Left ventricle myocardium inferior (tissue), 1 donor: ENCODE data around the gene PRR23E. TPM values are rescaled to one million over a fixed set of nuclear protein-coding genes. Genes with fewer than 3 reads are reported as not detected.

Experiments used
- DNase-seq: peaks from one replicate; pipeline ENCODE4 v3.0.0-alpha.2; 2020
- H3K27ac ChIP-seq: fragments of 200-600 bp; replicated peaks from 2 replicates; pipeline ENCODE4 v1.8.0; 2021
- H3K27me3 ChIP-seq: fragments of 200-600 bp; 2 replicates; pipeline ENCODE4 v1.8.0; 2021; ENCODE audit warnings: low read depth
- H3K36me3 ChIP-seq: fragments of 200-600 bp; 2 replicates; pipeline ENCODE4 v1.8.0; 2021
- H3K4me1 ChIP-seq: fragments of 200-600 bp; 2 replicates; pipeline ENCODE4 v1.8.0; 2021
- H3K4me3 ChIP-seq: fragments of 200-600 bp; 2 replicates; pipeline ENCODE4 v1.8.0; 2021; ENCODE audit warnings: mild to moderate bottlenecking, moderate library complexity
- H3K9me3 ChIP-seq: fragments of 200-600 bp; replicated peaks from 2 replicates; pipeline ENCODE4 v1.8.0; 2021
- intact Hi-C: fragments of 100-400 bp; cut with micrococcal nuclease; formaldehyde crosslinking; loops from one replicate; pipeline ENCODE4 v1.11.0; 2022
- total RNA-seq: library from RNA; stranded (reverse); fragmentation: NEBNext Ultra II Directional; extraction: Animal tissue kit (Norgen Biotek cat#: 25700); gene quantifications from one replicate; pipeline ENCODE4 v1.2.1, GENCODE V29; 2021
- TF ChIP-seq, protein P1 (sequence below): fragments of 200-600 bp; IDR thresholded peaks from 2 replicates; pipeline ENCODE4 v1.8.0; 2021; ENCODE audit warnings: antibody characterized with exemption, mild to moderate bottlenecking, borderline replicate concordance
- donor health status: DM: no; HTN: yes; CAD: no; lungs with severe emphysema.

The PRR23E gene
- total RNA-seq, 1 donor from 2014 or later: not detected

DNA sequence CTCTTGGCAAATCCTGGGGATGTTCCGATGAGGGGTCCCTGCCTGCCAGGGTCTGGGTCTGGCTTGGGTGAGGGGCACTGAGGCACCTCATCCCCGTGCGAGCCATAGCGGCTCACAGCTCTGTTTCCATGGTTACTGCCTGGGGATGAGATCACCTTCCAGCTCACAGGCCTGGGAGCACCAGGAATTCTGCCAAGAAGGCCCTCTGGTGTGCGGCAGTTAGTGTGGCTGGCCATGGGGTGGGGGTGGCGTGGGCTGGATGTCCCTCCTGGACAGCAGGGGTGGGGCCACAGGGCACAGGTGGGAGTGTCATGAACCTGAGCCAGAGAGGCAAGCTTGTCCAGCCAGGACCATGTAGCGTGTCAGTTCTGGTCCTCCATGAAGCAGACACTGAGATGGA lies 22.1 kb upstream of the PRR23E start:
- Histone ChIP-seq H3K36me3 (no peaks in the 10 kb centered on the region), H3K9me3 (no peaks in the 10 kb centered on the region), H3K27me3 (peaks cover 33% of the 10 kb centered on the region), H3K4me3 (no peak overlapping the region), H3K27ac (no peak overlapping the region), H3K4me1 (peaks cover 21% of the 10 kb centered on the region)
- TF ChIP-seq, protein P1, sequence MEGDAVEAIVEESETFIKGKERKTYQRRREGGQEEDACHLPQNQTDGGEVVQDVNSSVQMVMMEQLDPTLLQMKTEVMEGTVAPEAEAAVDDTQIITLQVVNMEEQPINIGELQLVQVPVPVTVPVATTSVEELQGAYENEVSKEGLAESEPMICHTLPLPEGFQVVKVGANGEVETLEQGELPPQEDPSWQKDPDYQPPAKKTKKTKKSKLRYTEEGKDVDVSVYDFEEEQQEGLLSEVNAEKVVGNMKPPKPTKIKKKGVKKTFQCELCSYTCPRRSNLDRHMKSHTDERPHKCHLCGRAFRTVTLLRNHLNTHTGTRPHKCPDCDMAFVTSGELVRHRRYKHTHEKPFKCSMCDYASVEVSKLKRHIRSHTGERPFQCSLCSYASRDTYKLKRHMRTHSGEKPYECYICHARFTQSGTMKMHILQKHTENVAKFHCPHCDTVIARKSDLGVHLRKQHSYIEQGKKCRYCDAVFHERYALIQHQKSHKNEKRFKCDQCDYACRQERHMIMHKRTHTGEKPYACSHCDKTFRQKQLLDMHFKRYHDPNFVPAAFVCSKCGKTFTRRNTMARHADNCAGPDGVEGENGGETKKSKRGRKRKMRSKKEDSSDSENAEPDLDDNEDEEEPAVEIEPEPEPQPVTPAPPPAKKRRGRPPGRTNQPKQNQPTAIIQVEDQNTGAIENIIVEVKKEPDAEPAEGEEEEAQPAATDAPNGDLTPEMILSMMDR: no peak
- intact Hi-C loops: no loop called here
- no peak for DNase-seq

DNA sequence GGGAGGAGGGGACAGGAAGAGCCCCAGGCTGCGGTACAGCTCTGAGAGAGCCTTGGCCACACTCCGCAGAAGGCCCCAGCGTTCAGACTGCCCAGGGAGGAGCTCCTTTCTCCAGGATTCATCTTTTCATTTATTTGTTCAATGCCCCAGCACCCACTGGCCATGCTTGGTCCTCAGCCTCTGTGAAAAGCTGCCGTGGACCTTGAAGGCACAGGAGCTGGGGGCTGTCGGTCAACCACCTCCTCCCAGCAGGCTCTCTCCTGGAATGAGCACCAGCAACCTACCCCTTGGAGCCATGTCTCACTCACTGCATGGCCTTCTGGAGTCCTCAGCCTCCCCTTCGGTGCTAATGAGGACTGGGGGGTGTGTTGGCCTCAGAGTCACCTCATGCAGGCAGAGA lies 21.6 kb upstream of the PRR23E start:
- no peaks in the 10 kb centered on the region for H3K36me3 ChIP-seq
- TF ChIP-seq, protein P1: no peak

DNA sequence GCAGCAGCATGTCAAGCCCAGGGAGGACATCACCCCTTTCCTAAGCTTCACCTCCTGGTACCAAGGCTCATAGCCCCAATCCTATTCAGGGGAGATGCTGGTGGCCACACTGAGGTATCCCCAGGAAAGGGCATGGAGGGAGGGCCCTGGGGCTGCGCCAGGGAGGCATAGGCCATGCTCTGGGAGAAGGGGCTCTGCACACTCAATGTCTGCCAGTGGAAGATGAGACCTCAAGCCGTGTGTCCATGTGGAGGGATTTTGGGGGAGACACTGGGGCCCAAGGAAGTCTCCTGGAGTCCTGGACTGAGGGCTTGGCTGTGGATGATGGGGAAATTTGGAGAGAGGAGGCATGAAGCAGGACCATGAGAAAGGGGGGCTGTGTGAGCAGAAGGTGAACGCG lies 21.2 kb upstream of the PRR23E start:
- TF ChIP-seq, protein P1: no peak
- no peak for DNase-seq
- Histone ChIP-seq H3K36me3 (no peaks in the 10 kb centered on the region), H3K27me3 (peaks cover 33% of the 10 kb centered on the region), H3K27ac (no peak overlapping the region), H3K4me1 (peaks cover 21% of the 10 kb centered on the region), H3K9me3 (no peaks in the 10 kb centered on the region), H3K4me3 (no peak overlapping the region)
- intact Hi-C loops: no loop called here

More for the DNA sequence above, 21.6 kb upstream of the PRR23E start:
- H3K27me3 ChIP-seq: peaks cover 33% of the 10 kb centered on the region
- no peak overlapping the region for H3K27ac ChIP-seq
- DNase-seq: no peak
- intact Hi-C loops: no loop called here
- H3K4me3 ChIP-seq: no peak overlapping the region
- peaks cover 21% of the 10 kb centered on the region for H3K4me1 ChIP-seq
- H3K9me3 ChIP-seq: no peaks in the 10 kb centered on the region

DNA sequence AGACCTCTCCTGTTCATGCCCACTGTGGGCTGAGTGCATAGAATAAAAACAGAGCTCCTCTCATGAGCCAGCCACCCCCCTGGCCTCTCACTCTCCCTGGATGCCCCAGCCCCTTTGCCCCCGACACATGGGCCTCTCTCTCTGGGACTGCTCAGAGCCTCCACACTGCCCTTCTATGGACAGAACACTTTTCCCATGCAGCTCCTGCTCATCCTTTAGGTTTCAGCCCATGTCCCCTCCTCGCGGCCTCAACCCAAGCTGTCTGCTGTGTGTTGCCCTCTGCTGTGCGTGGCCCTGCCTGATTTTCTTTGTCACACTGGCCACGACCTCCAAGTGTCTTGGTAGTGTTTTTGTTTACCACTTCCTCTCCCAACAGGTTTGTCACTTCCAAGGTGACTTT lies 20.7 kb upstream of the PRR23E start:
- intact Hi-C loops: no loop called here
- Histone ChIP-seq H3K27ac (no peak overlapping the region), H3K4me3 (no peak overlapping the region), H3K4me1 (peaks cover 21% of the 10 kb centered on the region), H3K27me3 (peaks cover 33% of the 10 kb centered on the region), H3K9me3 (no peaks in the 10 kb centered on the region), H3K36me3 (no peaks in the 10 kb centered on the region)
- TF ChIP-seq, protein P1: no peak
- DNase-seq: no peak

DNA sequence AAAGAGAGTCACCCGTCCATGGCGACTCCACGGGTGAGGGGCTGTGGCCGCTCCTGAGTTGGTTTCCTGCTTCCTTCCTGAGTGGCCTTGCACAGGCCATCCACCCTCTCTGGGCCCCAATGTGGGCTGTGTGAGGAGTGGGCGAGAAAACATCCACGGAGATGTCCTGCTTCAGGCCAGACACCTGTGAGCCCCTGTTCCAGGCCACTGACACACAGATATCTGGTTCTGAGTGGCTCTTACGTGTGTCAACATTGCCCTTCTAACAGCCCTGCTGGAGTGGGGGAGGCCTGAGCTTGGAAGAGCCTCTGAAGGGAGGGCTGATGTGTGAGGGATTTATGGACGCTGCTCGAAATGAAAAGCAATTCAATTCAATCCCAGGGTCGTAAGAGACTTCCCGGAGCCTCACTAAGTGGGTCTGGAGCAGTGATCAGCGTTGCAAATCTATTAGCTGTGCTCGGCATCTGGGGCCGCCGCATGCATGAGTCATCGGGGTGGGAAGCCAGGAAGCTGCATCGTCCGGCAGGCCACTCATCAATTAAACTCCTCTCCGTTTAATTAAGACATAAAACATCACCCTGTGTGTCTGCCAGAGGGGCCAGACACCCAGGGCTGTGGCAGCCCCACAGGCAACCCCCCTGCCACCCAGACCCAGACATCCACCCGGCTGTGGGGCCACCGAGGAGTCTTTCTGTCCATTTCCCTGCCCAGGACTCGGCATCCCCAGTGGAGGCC lies 20.0 kb upstream of the PRR23E start:
- Histone ChIP-seq H3K27me3 (peaks cover 33% of the 10 kb centered on the region), H3K4me1 (peaks cover 21% of the 10 kb centered on the region), H3K9me3 (no peaks in the 10 kb centered on the region), H3K27ac (no peak overlapping the region), H3K4me3 (no peak overlapping the region), H3K36me3 (no peaks in the 10 kb centered on the region)
- DNase-seq: no peak
- TF ChIP-seq, protein P1: no peak
- intact Hi-C loops: no loop called here
